Measurements from ENCODE around the gene STEAP3. TPM values are rescaled to one million over a fixed set of nuclear protein-coding genes. Genes with fewer than 3 reads are reported as not detected.

Gene STEAP3
- total and polyA plus RNA-seq, 2 donors (not counting 3 experiments of a cell fraction or from before 2014, with no cell fraction given), result 8.6 to 17.4 TPM

GRCh38 chr2:119294671-119295070 lies 71.0 kb downstream of the STEAP3 start:
- CTCF ChIA-PET, result interaction anchor here (1.8 kb wide), 1 partner anchor 413 kb away, joined by 7 read pairs; no protein-coding TSS in a partner anchor
- intact Hi-C loops (cut with micrococcal nuclease) (loop anchor here (5.0 kb wide), 2 partner anchors 62 to 183 kb away; no protein-coding TSS in a partner anchor), dilution Hi-C loops (cut with MboI; ENCODE audit: extremely low pct_ligation_motif_present, low sequenced_read_pairs) (no loop called here)
- no peak for DNase-seq (ENCODE audit: low read depth, low spot score)
- H3K79me2 ChIP-seq (ENCODE audit: control insufficient read depth, insufficient read depth, low read length), result no peaks in the 10 kb centered on the region
- no peak overlapping the region for H3K27ac ChIP-seq (ENCODE audit: insufficient read depth, low read depth, low read length)
- H3K4me3 ChIP-seq (replicated peaks in 1 of 3; ENCODE audit: insufficient read depth in 1 of 3, low read depth in 1 of 3, low read length in 3 of 3), result no peak overlapping the region
- no peaks in the 10 kb centered on the region for H3K27me3 ChIP-seq (ENCODE audit: control insufficient read depth in 2 of 2, insufficient read depth in 2 of 2, low read length in 2 of 2)
- BruUV-seq (replicated peaks), result no TSS peak
- FAIRE-seq, result no peak
- no peaks in the 10 kb centered on the region for H4K20me1 ChIP-seq (replicated peaks; ENCODE audit: control insufficient read depth, extremely low read depth, insufficient read depth, low read length)
- POLR2A ChIA-PET, result interaction anchor here (0.6 kb wide), 1 partner anchor 15 kb away, joined by 3 read pairs; no protein-coding TSS in a partner anchor
- H2AFZ ChIP-seq (ENCODE audit: low read depth, low read length), result no peak overlapping the region
- no peaks in the 10 kb centered on the region for H3K36me3 ChIP-seq (ENCODE audit: control insufficient read depth in 2 of 2, extremely low read depth in 1 of 2, insufficient read depth in 2 of 2, low read length in 2 of 2)
- no peaks in the 10 kb centered on the region for H3K9me1 ChIP-seq (replicated peaks; ENCODE audit: control insufficient read depth, extremely low read depth, insufficient read depth, low read length)
- no peak overlapping the region for H3K4me2 ChIP-seq (ENCODE audit: insufficient read depth, low read length)
- no peaks in the 10 kb centered on the region for H3K9me3 ChIP-seq (replicated peaks; ENCODE audit: control insufficient read depth, insufficient read depth, low read length)
- H3K9ac ChIP-seq (replicated peaks; ENCODE audit: extremely low read depth, insufficient read depth, low read length), result no peak overlapping the region
- H3K4me1 ChIP-seq (ENCODE audit: control insufficient read depth, extremely low read depth, insufficient read depth, low read length), result no peaks in the 10 kb centered on the region
- no peak for TF ChIP-seq MYC (IDR thresholded peaks at IDR 0.05; ENCODE audit: low read depth, low read length)
- TF ChIP-seq POLR2A (IDR thresholded peaks at IDR 0.05; ENCODE audit: low read depth, low read length), result no peak
- no peak for TF ChIP-seq FOS (IDR thresholded peaks at IDR 0.05; ENCODE audit: borderline replicate concordance, insufficient read depth, low read length)
- no peak for TF ChIP-seq JUN (IDR thresholded peaks at IDR 0.05; ENCODE audit: borderline replicate concordance, insufficient read depth, insufficient read length, low read depth)
- no peak for TF ChIP-seq MAX (IDR thresholded peaks at IDR 0.05; ENCODE audit: insufficient read depth, insufficient read length)
- TF ChIP-seq EZH2 (IDR thresholded peaks at IDR 0.05; ENCODE audit: borderline replicate concordance, low read depth, low read length, severe bottlenecking), result no peak
- TF ChIP-seq GATA2 (IDR thresholded peaks at IDR 0.05; ENCODE audit: insufficient read depth, insufficient read length, low read depth, low read length), result no peak
- no peak for TF ChIP-seq POLR2AphosphoS5 (IDR thresholded peaks at IDR 0.05; ENCODE audit: insufficient read depth, low read depth, low read length)
- TF ChIP-seq CTCF (IDR thresholded peaks at IDR 0.05; ENCODE audit: extremely low read depth in 1 of 2, insufficient read depth in 1 of 2, low read depth in 1 of 2, low read length in 2 of 2), result no peak
